CD8-positive, alpha-beta memory T cell (primary cell): ENCODE measurements around the gene EHMT1. TPM values are rescaled to one million over a fixed set of nuclear protein-coding genes. Genes with fewer than 3 reads are reported as not detected.
"Not testable (repeated sequence)": the region's sequence is repeated elsewhere in the genome, so short reads cannot be mapped to it uniquely, and the experiment has no call there.

Source experiments
- CTCF ChIA-PET: fragments of 350-600 bp; sonication (Branson Sonifier 250); formaldehyde crosslinking; loops from one replicate; lab custom pipeline; 2021; ENCODE audit warnings: antibody characterized with exemption; lab: Charles Lee
- POLR2A ChIA-PET: fragments of 350-600 bp; sonication (Branson Sonifier 250); formaldehyde crosslinking; loops from one replicate; lab custom pipeline; 2021; ENCODE audit warnings: antibody characterized with exemption; lab: Charles Lee
- DNase-seq, 5 donors: peaks; one replicate each; pipeline versions ENCODE4 v3.0.0 to v3.0.0-alpha.2; 2020 to 2022; ENCODE audit warnings: mixed read lengths in 1 of 5
- H3K27ac ChIP-seq: one replicate; pipeline ENCODE4 v1.7.0; 2013; ENCODE audit warnings: low read depth, mild to moderate bottlenecking, low read length, moderate library complexity
- H3K27me3 ChIP-seq: 2 replicates; pipeline ENCODE4 v1.7.0; 2013; ENCODE audit warnings: low read length, mild to moderate bottlenecking; ENCODE audit not compliant: insufficient read depth, poor library complexity, severe bottlenecking
- H3K36me3 ChIP-seq: 2 replicates; pipeline ENCODE4 v1.7.0; 2013; ENCODE audit warnings: mild to moderate bottlenecking, low read length, moderate library complexity; ENCODE audit not compliant: insufficient read depth
- H3K4me1 ChIP-seq: 2 replicates; pipeline ENCODE4 v1.7.0; 2013; ENCODE audit warnings: mild to moderate bottlenecking, low read length, moderate library complexity; ENCODE audit not compliant: insufficient read depth
- H3K4me3 ChIP-seq: 2 replicates; pipeline ENCODE4 v1.7.0; 2013; ENCODE audit warnings: mild to moderate bottlenecking, low read length
- H3K9me3 ChIP-seq: 2 replicates; pipeline ENCODE4 v1.7.0; 2013; ENCODE audit warnings: mild to moderate bottlenecking, low read length
- H3K27ac Mint-ChIP-seq, 8 donors: one replicate each; pipeline ENCODE4 v1.8.0; 2020 to 2021; ENCODE audit warnings: mixed read lengths in 8 of 8, mild to moderate bottlenecking in 6 of 8, inconsistent platforms in 3 of 8, moderate library complexity in 3 of 8
- H3K27me3 Mint-ChIP-seq, 2 donors: one replicate each; pipeline ENCODE4 v1.8.0; 2020 to 2021; ENCODE audit warnings: mixed read lengths in 2 of 2, mild to moderate bottlenecking in 1 of 2, moderate library complexity in 1 of 2
- H3K36me3 Mint-ChIP-seq, 3 donors: one replicate each; pipeline ENCODE4 v1.8.0; 2020 to 2021; ENCODE audit warnings: mixed read lengths in 3 of 3, inconsistent platforms in 1 of 3, mild to moderate bottlenecking in 1 of 3
- H3K4me1 Mint-ChIP-seq, 3 donors: one replicate each; pipeline ENCODE4 v1.8.0; 2020 to 2021; ENCODE audit warnings: mixed read lengths in 3 of 3, inconsistent platforms in 1 of 3, mild to moderate bottlenecking in 1 of 3
- H3K4me3 Mint-ChIP-seq, 7 donors: one replicate each; pipeline ENCODE4 v1.8.0; 2020 to 2021; ENCODE audit warnings: mixed read lengths in 7 of 7, mild to moderate bottlenecking in 6 of 7, moderate library complexity in 4 of 7, inconsistent platforms in 2 of 7
- H3K9me3 Mint-ChIP-seq, 5 donors: one replicate each; pipeline ENCODE4 v1.8.0; 2020 to 2022; ENCODE audit warnings: mixed read lengths in 5 of 5, mild to moderate bottlenecking in 3 of 5, moderate library complexity in 2 of 5, inconsistent platforms in 1 of 5
- polyA plus RNA-seq: library from polyadenylated mRNA; unstranded; fragments of 300-500 nt; fragmentation: Illumina TruSeq; gene quantifications from one replicate; pipeline ENCODE4 v1.2.3, GENCODE V29; 2021
- total RNA-seq, 2 experiments: library from RNA; stranded (reverse); gene quantifications; one replicate each; pipeline ENCODE4 v1.2.3, GENCODE V29; 2021

Gene EHMT1
- total and polyA plus RNA-seq, 3 experiments from 2014 or later = 37.0 to 74.6 (median 68.9) TPM

DNA sequence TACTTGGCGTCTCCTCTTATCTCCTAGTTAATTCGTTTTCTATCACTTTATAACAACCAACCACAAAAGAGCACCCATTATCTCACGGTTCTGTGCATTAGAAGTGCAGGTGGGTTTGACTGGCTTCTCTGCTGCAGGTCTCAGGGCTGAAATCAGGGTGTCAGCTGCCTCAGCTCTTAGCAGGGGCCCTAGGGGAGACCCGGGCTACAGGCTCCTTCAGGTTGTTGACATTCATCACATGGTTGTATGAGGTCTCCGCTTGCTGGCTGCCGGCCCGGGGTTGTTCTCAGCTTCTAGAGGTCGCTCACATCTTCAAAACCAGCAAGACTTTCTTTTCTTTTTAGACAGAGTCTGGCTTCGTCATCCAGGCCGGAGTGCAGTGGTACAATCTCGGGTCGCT, 25.6 kb upstream of the EHMT1 start:
- Mint-ChIP-seq H3K27ac (peak overlapping the region in 2 of 8 donors; percentile 23 to 46), H3K9me3 (no peaks in the 10 kb centered on the region), H3K36me3 (peaks cover 0 to 7% (median 0%) of the 10 kb centered on the region in 3 donors), H3K4me3 (peak overlapping the region in 5 of 7 donors; percentile 21 to 79 (median 44)), H3K27me3 (no peaks in the 10 kb centered on the region), H3K4me1 (peaks cover 5 to 16% (median 8%) of the 10 kb centered on the region in 3 donors)
- Histone ChIP-seq H3K27me3 (no peaks in the 10 kb centered on the region), H3K27ac (no peak overlapping the region), H3K9me3 (no peaks in the 10 kb centered on the region), H3K4me1 (peaks cover 15% of the 10 kb centered on the region), H3K36me3 (peaks cover under 1% of the 10 kb centered on the region), H3K4me3 (no peak overlapping the region)
- DNase-seq = no peak
- CTCF ChIA-PET = interaction anchor here (1.4 kb wide), 1 partner anchor 14 kb away, joined by 8 read pairs; the partner anchor contains the start of gene DPH7
- POLR2A ChIA-PET = no interaction called here

DNA sequence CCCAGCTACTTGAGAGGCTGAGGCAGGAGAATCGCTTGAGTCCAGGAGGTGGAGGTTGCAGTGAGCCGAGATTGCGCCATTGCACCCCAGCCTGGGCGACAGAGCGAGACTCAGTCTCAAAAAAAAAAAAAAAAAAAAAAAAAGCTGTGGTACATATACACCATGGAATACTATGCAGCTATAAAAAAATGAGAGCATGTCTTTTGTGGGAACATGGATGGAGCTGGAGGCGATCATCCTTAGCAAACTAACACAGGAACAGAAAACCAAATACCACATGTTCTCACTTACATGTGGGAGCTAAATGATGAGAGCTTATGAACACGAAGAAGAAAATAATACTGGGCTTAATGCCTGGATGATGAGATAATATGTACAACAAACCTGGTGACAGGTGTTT, 22.2 kb upstream of the EHMT1 start:
- H3K9me3 Mint-ChIP-seq, H3K9me3 ChIP-seq, H3K4me3 Mint-ChIP-seq, H3K4me1 Mint-ChIP-seq, H3K27me3 ChIP-seq, H3K36me3 ChIP-seq, H3K27ac Mint-ChIP-seq, CTCF ChIA-PET, H3K4me1 ChIP-seq, H3K4me3 ChIP-seq, H3K36me3 Mint-ChIP-seq, DNase-seq, H3K27me3 Mint-ChIP-seq, H3K27ac ChIP-seq: not testable (repeated sequence)
- POLR2A ChIA-PET = interaction anchor here (0.6 kb wide), 1 partner anchor 19 kb away, joined by 3 read pairs; no protein-coding TSS in a partner anchor

DNA sequence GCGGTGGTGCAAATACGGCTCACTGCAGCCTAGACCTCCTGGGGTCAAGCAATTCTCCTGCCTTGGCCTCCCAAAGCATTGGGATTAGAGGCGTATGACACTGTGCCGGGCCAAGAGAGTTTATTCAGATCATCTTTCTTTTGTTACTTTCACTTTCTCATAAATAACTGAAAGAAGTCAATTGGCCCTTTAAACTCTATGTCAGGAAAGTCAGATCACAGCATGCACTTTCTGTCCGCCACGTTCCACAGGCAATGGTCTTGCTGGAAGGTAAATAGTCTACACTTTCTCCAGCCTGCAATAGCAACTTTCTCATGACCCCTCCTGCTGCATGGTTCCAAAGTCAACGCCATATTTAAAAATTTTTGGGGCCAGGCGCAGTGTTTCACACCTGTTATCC, 19.9 kb upstream of the EHMT1 start:
- Histone ChIP-seq H3K36me3 (no peaks in the 10 kb centered on the region), H3K27ac (no peak overlapping the region), H3K27me3 (no peaks in the 10 kb centered on the region), H3K9me3 (no peaks in the 10 kb centered on the region), H3K4me3 (no peak overlapping the region), H3K4me1 (no peaks in the 10 kb centered on the region)
- H3K27me3 Mint-ChIP-seq = no peaks in the 10 kb centered on the region
- no peaks in the 10 kb centered on the region for H3K36me3 Mint-ChIP-seq
- POLR2A ChIA-PET = no interaction called here
- no peak for DNase-seq
- no peaks in the 10 kb centered on the region for H3K9me3 Mint-ChIP-seq
- H3K27ac Mint-ChIP-seq = peak overlapping the region in 1 of 8 donors; percentile 66
- CTCF ChIA-PET = no interaction called here
- peaks cover 0 to 8% (median 3%) of the 10 kb centered on the region in 3 donors for H3K4me1 Mint-ChIP-seq
- no peak overlapping the region for H3K4me3 Mint-ChIP-seq

DNA sequence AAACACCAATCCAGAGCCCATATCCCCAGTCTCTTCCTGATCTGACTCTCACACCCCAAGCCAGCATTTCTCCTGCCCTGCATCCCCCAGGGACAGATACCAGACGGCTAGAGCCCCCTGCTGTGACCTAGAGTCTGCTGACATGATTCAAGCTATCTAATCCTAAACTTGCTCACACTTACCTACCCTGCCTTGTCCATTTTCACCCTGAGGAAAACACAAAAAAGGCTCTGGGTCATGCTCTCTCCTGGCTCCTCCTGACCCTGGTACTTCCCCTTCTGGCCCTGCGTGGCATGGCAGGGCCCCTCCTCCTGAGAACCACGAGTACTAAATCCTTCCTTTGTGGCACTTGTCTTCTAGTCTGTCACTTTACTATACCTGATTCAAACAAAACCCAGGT, 16.1 kb upstream of the EHMT1 start:
- H3K9me3 ChIP-seq = no peaks in the 10 kb centered on the region
- Mint-ChIP-seq H3K9me3 (no peaks in the 10 kb centered on the region), H3K27me3 (no peaks in the 10 kb centered on the region), H3K27ac (peak overlapping the region in 4 of 8 donors; percentile 1 to 51 (median 30)), H3K4me1 (peaks cover 13 to 21% (median 16%) of the 10 kb centered on the region in 3 donors), H3K4me3 (peak overlapping the region in 3 of 7 donors; percentile 6 to 61 (median 36)), H3K36me3 (no peaks in the 10 kb centered on the region)
- no peak for DNase-seq
- POLR2A ChIA-PET = interaction anchor here (1.4 kb wide), 1 partner anchor 12 kb away, joined by 4 read pairs; the partner anchor contains the start of gene ZMYND19
- no peaks in the 10 kb centered on the region for H3K36me3 ChIP-seq
- H3K4me1 ChIP-seq = peaks cover 14% of the 10 kb centered on the region
- H3K27me3 ChIP-seq = no peaks in the 10 kb centered on the region
- CTCF ChIA-PET = interaction anchor here (1.1 kb wide), 1 partner anchor 14 kb away, joined by 3 read pairs; no protein-coding TSS in a partner anchor
- no peak overlapping the region for H3K4me3 ChIP-seq
- no peak overlapping the region for H3K27ac ChIP-seq

DNA sequence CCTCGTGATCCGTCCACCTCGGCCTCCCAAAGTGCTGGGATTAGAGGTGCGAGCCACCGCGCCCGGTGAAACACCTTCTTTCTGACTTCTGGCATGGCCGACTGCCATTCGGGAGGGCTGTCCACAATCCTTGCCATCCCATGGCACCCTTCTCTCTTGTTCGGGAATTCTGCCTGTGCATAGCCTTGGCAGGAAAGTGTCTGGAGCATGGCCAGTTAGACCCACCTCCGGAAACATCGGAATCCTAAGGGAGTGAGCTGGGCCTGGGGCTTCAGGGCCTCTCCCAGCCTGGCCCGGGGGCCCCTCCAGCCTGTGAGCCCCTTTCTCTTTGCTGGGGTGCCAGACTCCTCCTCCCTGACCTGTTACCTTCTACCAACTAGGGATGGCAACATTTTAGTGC, 14.9 kb upstream of the EHMT1 start:
- H3K4me3 Mint-ChIP-seq = peak overlapping the region in 6 of 7 donors; percentile 29 to 74 (median 58)
- H3K27me3 ChIP-seq = no peaks in the 10 kb centered on the region
- peaks cover 14% of the 10 kb centered on the region for H3K4me1 ChIP-seq
- H3K9me3 Mint-ChIP-seq = no peaks in the 10 kb centered on the region
- no peaks in the 10 kb centered on the region for H3K27me3 Mint-ChIP-seq
- H3K36me3 Mint-ChIP-seq = peaks cover 0 to 3% (median 0%) of the 10 kb centered on the region in 3 donors
- no peak overlapping the region for H3K4me3 ChIP-seq
- H3K36me3 ChIP-seq = no peaks in the 10 kb centered on the region
- H3K27ac ChIP-seq = no peak overlapping the region
- ChIA-PET CTCF (interaction anchor here (2.7 kb wide), 1 partner anchor 25 kb away, joined by 13 read pairs; the partner anchor contains the start of gene DPH7), POLR2A (no interaction called here)
- peak overlapping the region in 2 of 8 donors; percentile 30 to 95 for H3K27ac Mint-ChIP-seq
- no peak for DNase-seq
- H3K4me1 Mint-ChIP-seq = peaks cover 14 to 27% (median 17%) of the 10 kb centered on the region in 3 donors
- H3K9me3 ChIP-seq = no peaks in the 10 kb centered on the region

DNA sequence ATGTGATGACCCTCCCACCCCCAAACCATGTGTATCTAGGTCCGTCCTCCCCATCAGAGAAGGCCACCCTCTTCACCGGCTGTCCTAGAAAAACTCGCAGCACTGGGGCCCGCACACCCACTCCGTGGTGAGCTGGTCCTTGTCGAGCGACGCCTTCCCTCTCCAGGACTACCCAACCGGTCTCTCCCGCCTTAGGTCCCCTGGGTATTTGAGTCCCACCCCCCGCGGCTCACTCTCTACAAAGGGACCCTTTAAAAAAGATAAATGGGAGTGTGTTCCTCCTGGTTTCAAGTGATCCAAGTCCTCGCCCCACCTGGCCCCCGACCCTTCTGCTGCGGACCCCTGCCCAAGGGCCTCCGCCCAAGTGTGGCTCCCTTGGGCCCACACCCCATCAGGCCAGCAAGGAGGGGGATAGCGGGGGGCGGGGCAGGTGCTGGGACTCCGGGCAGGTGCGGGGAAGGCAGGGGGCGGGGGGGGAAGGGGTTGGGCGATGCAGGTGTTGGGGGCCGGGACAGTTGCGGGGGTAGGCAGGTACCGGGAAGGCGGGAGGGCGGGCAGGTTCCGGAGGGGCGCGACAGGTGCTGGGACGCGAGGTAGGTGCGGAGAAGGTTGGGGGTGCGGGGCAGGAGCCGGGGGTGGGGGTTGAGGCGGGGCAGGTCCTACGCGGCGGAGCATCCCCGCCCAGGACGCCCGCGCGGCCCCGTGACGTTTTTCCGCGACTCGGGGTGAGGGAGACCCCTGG, 14.3 kb upstream of the EHMT1 start:
- H3K4me1 Mint-ChIP-seq = peaks cover 14 to 30% (median 17%) of the 10 kb centered on the region in 3 donors
- Histone ChIP-seq H3K4me1 (peaks cover 14% of the 10 kb centered on the region), H3K36me3 (no peaks in the 10 kb centered on the region), H3K27me3 (no peaks in the 10 kb centered on the region), H3K27ac (no peak overlapping the region), H3K4me3 (no peak overlapping the region), H3K9me3 (no peaks in the 10 kb centered on the region)
- no peaks in the 10 kb centered on the region for H3K27me3 Mint-ChIP-seq
- DNase-seq = peak in 1 of 5 donors; percentile 56
- peaks cover 0 to 3% (median 0%) of the 10 kb centered on the region in 3 donors for H3K36me3 Mint-ChIP-seq
- peak overlapping the region in 1 of 8 donors; percentile 30 for H3K27ac Mint-ChIP-seq
- POLR2A ChIA-PET = interaction anchor here (1.2 to 1.4 kb wide), 3 partner anchors 14 to 25 kb away, joined by 5 to 10 read pairs (median 8); partner anchors contain the start of genes EHMT1 and ZMYND19
- H3K4me3 Mint-ChIP-seq = peak overlapping the region; percentile 37 to 78 (median 59)
- no peaks in the 10 kb centered on the region for H3K9me3 Mint-ChIP-seq
- CTCF ChIA-PET = interaction anchor here (2.7 kb wide), 1 partner anchor 26 kb away, joined by 13 read pairs; the partner anchor contains the start of gene DPH7

DNA sequence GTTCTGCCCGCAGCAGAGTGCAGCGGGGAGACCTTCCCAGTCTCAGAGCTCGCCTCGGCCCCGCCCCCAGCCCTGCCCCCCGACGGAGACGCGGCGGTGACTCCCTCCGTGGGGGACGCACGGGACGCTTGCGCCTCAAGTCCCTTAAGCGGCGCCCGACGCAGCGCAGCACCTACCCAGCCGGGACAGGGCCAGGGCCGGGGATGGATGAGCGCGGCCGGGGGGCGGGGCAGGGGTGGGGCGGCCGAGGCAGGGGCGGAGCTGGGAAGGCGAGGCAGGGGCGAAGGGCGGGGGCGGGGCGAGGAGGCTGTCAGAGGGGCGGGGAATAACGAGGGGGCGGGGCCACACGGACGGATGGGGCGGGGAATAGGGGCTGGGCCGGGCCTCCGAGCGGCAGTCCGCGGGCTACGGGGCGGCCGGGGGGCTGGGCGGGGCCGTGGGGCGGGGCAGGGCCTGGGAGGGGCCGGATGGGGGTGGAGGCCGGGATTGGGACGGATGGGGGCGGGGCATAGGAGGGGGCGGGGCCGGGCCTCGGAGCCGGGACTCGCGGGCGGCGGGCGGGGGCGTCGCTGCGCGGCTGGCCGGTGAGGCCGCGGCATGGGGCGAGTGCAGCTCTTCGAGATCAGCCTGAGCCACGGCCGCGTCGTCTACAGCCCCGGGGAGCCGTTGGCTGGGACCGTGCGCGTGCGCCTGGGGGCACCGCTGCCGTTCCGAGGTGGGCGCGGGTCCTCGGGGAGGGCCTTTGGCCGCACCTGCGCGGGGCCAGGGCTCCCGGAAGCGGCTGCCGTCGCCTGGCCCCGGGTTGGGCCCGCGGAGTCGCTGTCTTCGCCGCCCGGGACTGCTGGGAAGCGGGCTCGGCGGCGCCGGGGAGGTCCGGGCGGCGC, 13.4 kb upstream of the EHMT1 start, which contains the start of gene ARRDC1:
Gene ARRDC1 (plus strand): TSS at position 566 of the 884 bp plus-strand sequence. CDS start 32 bp downstream, at position 598.
- ChIA-PET POLR2A (interaction anchor here (0.6 to 1.4 kb wide), 5 partner anchors 13 to 572 kb away, joined by 3 to 10 read pairs (median 5); partner anchors contain the start of genes EHMT1 and ZMYND19), CTCF (interaction anchor here (2.7 kb wide), 1 partner anchor 27 kb away, joined by 13 read pairs; the partner anchor contains the start of gene DPH7)
- peaks cover 14 to 31% (median 17%) of the 10 kb centered on the region in 3 donors for H3K4me1 Mint-ChIP-seq
- peaks cover 0 to 3% (median 0%) of the 10 kb centered on the region in 3 donors for H3K36me3 Mint-ChIP-seq
- DNase-seq = peak; percentile 86 to 97 (median 91)
- H3K27ac ChIP-seq = peak within 1 kb of the TSS; percentile 67
- no peaks in the 10 kb centered on the region for H3K9me3 ChIP-seq
- H3K27me3 Mint-ChIP-seq = no peaks in the 10 kb centered on the region
- peak within 1 kb of the TSS; percentile 56 for H3K4me3 ChIP-seq
- H3K27me3 ChIP-seq = no peaks in the 10 kb centered on the region
- H3K4me1 ChIP-seq = peaks cover 14% of the 10 kb centered on the region
- H3K4me3 Mint-ChIP-seq = peak within 1 kb of the TSS; percentile 37 to 91 (median 80)
- H3K27ac Mint-ChIP-seq = peak within 1 kb of the TSS in 2 of 8 donors; percentile 60 to 75
- no peaks in the 10 kb centered on the region for H3K9me3 Mint-ChIP-seq
- H3K36me3 ChIP-seq = no peaks in the 10 kb centered on the region
